GM19193 (cell line): ENCODE measurements around the gene MAGI1.

Source experiments
- POLR2A ChIP-seq: IDR thresholded peaks from 4 replicates; pipeline ENCODE4 v1.6.1; 2011; ENCODE audit not compliant: insufficient read depth, insufficient read length; ENCODE audit errors: extremely low read depth

Gene MAGI1

DNA sequence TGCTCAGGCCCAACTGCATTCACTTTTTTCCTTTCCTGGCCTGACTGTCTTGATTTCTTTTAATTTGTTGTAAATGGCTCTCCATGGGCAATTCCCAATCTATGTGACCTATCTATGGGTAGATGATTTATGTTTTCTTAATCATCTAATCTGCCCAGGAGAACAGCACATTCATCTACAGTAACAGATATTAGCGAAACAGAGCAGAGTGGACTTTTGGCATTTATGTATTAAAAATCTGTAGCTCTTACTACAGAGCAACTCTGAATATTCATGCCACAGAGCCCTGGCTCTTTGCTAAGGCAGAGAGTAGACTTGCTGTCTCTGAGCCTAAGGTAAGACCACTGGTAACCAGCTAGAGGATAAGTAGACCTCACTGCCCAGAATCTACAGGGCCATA is 676.0 kb downstream of the MAGI1 start:
- TF ChIP-seq POLR2A: no peak

DNA sequence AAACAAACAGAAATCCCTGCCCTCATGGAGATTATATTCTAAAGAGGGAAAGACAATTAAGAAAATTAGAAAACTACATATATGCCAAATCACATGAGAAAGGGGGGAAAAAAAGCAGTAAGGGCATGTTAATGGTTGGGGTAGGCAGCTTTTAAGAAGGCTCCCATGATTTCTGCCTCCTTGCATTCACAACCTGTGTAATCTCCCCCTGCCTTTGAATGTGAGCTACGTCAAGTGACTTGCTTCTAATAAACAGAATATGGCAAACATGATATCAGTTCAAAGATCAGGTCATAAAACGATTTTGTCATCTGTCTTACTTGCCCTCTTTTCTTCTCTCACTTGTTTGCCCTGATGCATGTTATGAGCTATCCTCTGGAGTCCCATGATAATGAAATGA is 677.3 kb downstream of the MAGI1 start:
- TF ChIP-seq POLR2A: no peak

GRCh38 chr3:65356331-65357248 is 682.1 kb downstream of the MAGI1 start:
- no peak for TF ChIP-seq POLR2A

DNA sequence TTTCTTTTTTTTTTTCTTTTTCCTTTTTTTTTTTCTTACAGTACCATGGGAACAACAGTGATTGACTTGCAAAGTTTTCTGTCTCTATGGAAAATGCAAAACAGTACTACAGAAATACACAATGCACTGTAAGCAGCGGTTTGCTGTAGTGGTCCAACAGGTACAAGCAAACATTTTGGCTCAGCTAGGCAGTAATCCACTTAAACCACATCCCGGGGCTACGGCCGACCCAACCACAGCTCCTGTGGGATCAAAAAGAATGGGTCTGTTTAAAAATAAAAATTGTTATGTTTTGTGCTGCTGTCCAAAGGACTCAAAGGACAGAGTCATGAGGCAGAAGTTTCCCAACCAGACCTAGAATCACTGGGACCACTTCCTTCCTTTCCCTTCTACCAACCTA is 683.8 kb downstream of the MAGI1 start:
- TF ChIP-seq POLR2A: no peak

GRCh38 chr3:65352951-65353350 is 685.8 kb downstream of the MAGI1 start:
- no peak for TF ChIP-seq POLR2A

DNA sequence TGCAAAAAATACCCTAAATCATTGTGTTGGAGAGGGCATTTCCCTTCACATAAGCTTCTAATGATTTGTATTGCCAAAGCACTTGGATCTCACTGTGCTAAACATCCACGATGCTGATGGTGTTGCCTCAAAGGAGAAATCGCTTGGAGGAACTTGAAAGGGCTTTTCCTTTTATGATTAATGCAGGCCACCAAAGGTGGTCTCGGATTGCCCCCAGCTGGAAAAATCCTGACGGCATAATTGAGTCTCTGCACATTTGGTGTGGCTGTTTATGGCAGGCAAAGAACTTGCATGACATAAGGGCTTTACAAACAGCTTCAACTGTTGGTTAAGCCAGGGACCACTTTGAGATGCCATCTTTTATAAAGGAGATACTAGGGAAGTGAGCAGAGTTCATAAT is 687.0 kb downstream of the MAGI1 start:
- TF ChIP-seq POLR2A: no peak

DNA sequence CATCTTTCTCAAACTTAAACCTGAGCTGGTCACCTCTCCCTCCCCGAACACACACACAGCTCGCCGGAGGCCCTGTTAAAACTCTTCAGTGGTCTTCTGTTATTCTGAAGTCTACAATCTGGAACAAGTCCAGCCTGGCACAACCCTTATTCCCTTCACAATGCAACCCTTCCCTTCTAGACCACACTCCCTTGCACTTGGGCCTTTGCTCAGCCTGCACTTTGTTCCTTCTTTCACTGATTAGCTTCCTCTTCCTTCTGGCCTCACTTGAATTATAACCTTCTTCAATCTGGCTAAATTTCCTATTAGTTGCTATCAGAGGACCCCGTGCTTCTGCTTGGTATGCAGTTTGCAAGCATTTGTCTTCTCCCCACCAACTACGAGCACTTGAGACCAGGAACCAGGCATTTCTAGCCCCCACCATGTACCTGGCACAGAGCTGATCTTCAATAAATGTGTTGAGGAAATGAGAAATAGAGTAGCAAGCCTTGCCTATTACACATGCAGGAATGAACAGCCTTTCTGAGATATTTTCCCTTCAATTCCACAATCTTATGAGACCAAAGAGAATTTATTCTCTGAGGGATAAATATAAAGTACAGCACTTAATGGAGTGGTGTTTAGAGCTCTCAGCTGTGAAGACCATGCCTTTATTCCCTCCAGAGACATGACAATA is 687.8 kb downstream of the MAGI1 start:
- no peak for TF ChIP-seq POLR2A

- no peak for TF ChIP-seq POLR2A
Observed at GRCh38 chr3:65348398-65348995, 690.2 kb downstream of the MAGI1 start.

GRCh38 chr3:65347166-65347565 is 691.6 kb downstream of the MAGI1 start:
- TF ChIP-seq POLR2A: no peak

DNA sequence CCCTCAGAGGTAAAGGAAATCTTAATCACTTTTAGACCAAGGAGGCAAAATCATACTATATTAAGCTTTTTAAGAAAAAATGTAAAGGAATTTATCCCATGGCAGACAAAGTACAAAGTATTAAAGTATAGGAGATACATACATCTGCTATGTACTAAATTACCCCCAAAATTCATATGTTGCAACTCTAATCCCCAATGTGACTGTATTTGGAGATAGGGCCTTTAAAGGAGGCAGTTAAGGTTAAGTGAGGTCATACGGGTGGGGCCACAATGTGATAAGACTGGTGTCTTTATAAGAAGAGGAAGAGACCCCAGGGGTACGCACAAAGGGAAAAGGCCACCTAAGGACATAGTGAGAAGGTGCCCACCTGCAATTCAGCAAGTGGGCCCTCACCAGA is 693.9 kb downstream of the MAGI1 start:
- TF ChIP-seq POLR2A: no peak

DNA sequence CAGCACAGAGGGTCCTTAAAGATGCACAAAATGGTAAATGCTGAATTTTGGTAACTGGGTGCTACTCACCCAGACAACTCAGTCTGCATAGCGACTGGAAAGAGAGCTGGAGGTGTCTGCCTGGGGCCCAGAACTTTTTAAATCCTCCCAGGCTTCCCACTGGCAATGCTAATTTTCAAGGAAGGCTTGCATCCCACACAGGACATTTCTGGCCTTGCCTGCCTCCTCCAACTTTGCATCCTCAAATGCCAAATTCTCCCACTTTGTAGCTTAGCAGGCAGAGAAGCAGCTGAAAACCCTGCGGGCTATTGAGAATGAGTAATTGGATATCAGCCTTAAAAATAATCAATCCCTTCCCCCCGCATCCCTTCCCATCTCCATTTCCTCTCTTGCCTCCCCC is 694.3 kb downstream of the MAGI1 start:
- TF ChIP-seq POLR2A: no peak

DNA sequence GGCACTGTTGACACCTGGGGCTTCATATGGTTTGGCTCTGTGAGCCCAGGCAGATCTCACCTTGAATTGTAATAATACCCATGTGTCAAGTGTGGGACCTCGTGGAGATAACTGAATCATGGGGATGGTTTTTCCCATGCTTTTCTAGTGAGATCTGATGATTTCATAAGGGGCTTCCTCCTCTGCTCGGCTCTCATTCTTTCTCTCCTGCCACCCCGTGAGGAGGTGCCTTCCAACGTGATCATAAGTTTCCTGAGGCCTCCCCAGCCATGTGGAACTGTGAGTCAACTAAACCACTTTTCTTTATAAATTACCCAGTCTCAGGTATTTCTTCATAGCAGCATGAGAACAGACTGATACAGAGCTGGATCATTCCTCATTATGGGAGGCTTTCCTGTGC is 695.0 kb downstream of the MAGI1 start:
- no peak for TF ChIP-seq POLR2A

- TF ChIP-seq POLR2A: no peak
Observed at GRCh38 chr3:65343026-65343425, 695.7 kb downstream of the MAGI1 start.

DNA sequence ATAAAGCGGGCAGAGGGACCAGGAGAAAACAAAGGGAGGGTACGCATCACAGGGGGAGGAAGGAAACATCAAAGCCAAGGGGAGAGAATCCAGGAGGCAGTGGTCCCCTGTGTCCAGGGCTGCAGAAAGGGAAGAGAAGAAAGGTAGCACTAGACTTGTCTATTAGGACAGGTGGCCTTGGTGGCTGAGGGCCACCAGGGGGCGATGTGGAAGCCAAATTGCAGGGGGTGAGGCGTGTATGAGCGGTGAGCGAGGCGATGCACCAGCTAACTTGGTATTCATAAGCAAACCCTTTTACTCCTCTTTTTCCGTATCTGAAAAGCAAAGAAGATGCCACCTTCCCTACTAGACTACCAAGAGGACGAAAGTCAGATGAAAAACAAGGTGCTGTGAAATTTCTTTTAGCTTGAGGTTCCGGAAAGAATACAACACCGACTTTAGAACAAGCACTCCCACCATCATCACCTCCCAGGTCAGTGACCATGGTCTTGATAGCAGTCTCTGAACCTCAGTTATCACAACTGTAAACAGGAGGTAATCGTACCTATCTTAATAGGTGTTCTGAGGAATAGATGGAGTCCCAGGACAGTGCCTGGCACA is 696.5 kb downstream of the MAGI1 start:
- TF ChIP-seq POLR2A: no peak

DNA sequence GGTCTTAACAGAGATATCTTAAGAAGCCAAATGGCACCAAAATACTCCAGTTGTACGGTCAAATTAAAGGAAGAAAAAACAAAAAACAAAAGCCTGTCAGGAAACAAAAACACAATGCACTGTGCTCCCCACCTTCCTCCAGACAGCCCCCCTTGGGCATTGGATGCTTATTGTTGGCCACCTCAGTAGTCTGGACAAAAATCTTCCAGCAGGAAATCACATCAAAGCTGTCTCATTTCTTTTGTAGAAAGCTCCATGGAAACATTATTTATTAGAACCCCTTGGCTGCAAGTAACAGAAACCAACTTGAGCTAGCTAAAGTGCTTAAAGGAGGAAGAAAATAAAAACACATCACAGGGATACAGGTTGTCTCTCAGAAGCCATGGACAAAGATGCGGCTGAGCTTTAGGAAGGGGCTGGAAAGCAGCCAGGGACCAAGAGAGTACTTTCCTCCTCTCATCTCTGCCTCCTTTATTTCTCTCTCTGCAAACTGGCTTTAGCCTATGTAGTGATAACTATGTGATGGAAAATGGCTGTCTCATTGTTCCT is 699.5 kb downstream of the MAGI1 start:
- no peak for TF ChIP-seq POLR2A
